Measurements from ENCODE around the gene ZC3H12D.
"Not testable (repeated sequence)": the region's sequence is repeated elsewhere in the genome, so short reads cannot be mapped to it uniquely, and the experiment has no call there.

Gene ZC3H12D

GRCh38 chr6:149457316-149457884 is 27.4 kb downstream of the ZC3H12D start:
- DNase-seq: no peak

GRCh38 chr6:149456311-149457021 is 28.3 kb downstream of the ZC3H12D start:
- no peak for DNase-seq

- no peak for DNase-seq
Observed at GRCh38 chr6:149455031-149455732, 29.6 kb downstream of the ZC3H12D start.

- no peak for DNase-seq
Observed at GRCh38 chr6:149454346-149454848, 30.4 kb downstream of the ZC3H12D start.

GRCh38 chr6:149453597-149454345 is 31.0 kb downstream of the ZC3H12D start:
- DNase-seq: no peak

GRCh38 chr6:149452037-149452939 is 32.5 kb downstream of the ZC3H12D start:
- DNase-seq: no peak

- no peak for DNase-seq
Observed at GRCh38 chr6:149451376-149452036, 33.3 kb downstream of the ZC3H12D start.

- no peak for DNase-seq
Observed at GRCh38 chr6:149450679-149451375, 34.0 kb downstream of the ZC3H12D start.

GRCh38 chr6:149449831-149450678 is 34.8 kb downstream of the ZC3H12D start:
- DNase-seq: no peak

GRCh38 chr6:149448821-149449453 is 35.9 kb downstream of the ZC3H12D start:
- DNase-seq: no peak

GRCh38 chr6:149446791-149447376 is 37.9 kb downstream of the ZC3H12D start:
- no peak for DNase-seq

GRCh38 chr6:149445573-149445972 is 39.2 kb downstream of the ZC3H12D start:
- DNase-seq: no peak

GRCh38 chr6:149445095-149445466 is 39.7 kb downstream of the ZC3H12D start:
- no peak for DNase-seq

- DNase-seq: not testable (repeated sequence)
Observed at GRCh38 chr6:149444360-149445094, 40.3 kb downstream of the ZC3H12D start.

GRCh38 chr6:149443411-149444181 is 41.2 kb downstream of the ZC3H12D start:
- no peak for DNase-seq

- DNase-seq: no peak
Observed at GRCh38 chr6:149441740-149442139, 43.1 kb downstream of the ZC3H12D start.
